DND-41 (cell line): ENCODE measurements around the gene CTSA.
A peak's percentile ranks its signal among the peaks of the same experiment; 100 is the strongest.

Source experiments
- ATAC-seq: fragments of 200-7000 bp; cut with Tn5 transposase; 3 replicates; pipeline ENCODE4 v1.9.1; 2021; ENCODE audit warnings: low read depth; ENCODE audit not compliant: insufficient read depth
- DNase-seq: peaks from one replicate; pipeline ENCODE4 v3.0.0-alpha.2; 2020
- H2AFZ ChIP-seq: 2 replicates; pipeline ENCODE4 v1.6.0; 2012; ENCODE audit warnings: low read depth, low read length
- H3K27ac ChIP-seq: 2 replicates; pipeline ENCODE4 v1.5.1; 2012; ENCODE audit warnings: low read length, inconsistent platforms
- H3K27me3 ChIP-seq: fragments of 200-600 bp; sonication (generic); 2 replicates; pipeline ENCODE4 v1.6.0; 2012; ENCODE audit warnings: low read length, mild to moderate bottlenecking, inconsistent platforms; ENCODE audit not compliant: insufficient read depth, poor library complexity
- H3K36me3 ChIP-seq: 2 replicates; pipeline ENCODE4 v1.5.1; 2012; ENCODE audit warnings: low read length, inconsistent platforms; ENCODE audit not compliant: insufficient read depth
- H3K4me1 ChIP-seq: 2 replicates; pipeline ENCODE4 v1.5.1; 2012; ENCODE audit warnings: mild to moderate bottlenecking, low read length; ENCODE audit not compliant: insufficient read depth
- H3K4me2 ChIP-seq: 2 replicates; pipeline ENCODE4 v1.6.0; 2012; ENCODE audit warnings: mild to moderate bottlenecking, moderate library complexity, low read length, inconsistent platforms; ENCODE audit not compliant: insufficient read depth
- H3K4me3 ChIP-seq, 2 experiments: fragments of 200-600 bp in 1 of 2; shearing (Covaris generic) in 1 of 2; 2 replicates each; pipeline ENCODE4 v1.5.1; 2012 to 2016; ENCODE audit warnings: inconsistent platforms in 2 of 2, low read length in 2 of 2, mild to moderate bottlenecking in 2 of 2, low read depth in 1 of 2, moderate library complexity in 1 of 2
- H3K79me2 ChIP-seq: 2 replicates; pipeline ENCODE4 v1.6.0; 2012; ENCODE audit warnings: low read length, inconsistent platforms; ENCODE audit not compliant: insufficient read depth
- H3K9ac ChIP-seq: 2 replicates; pipeline ENCODE4 v1.6.0; 2012; ENCODE audit warnings: low read depth, mild to moderate bottlenecking, inconsistent platforms, low read length, moderate library complexity
- H3K9me3 ChIP-seq: 2 replicates; pipeline ENCODE4 v1.5.1; 2012; ENCODE audit warnings: low read length, moderate library complexity, mild to moderate bottlenecking, inconsistent platforms; ENCODE audit not compliant: insufficient read depth, severe bottlenecking
- H4K20me1 ChIP-seq: 2 replicates; pipeline ENCODE4 v1.6.0; 2012; ENCODE audit warnings: low read length; ENCODE audit not compliant: insufficient read depth
- EZH2 ChIP-seq: IDR thresholded peaks from 3 replicates; pipeline ENCODE4 v1.6.1; 2012; ENCODE audit warnings: borderline replicate concordance, low read depth, mild to moderate bottlenecking, moderate library complexity, low read length, inconsistent platforms; ENCODE audit not compliant: severe bottlenecking
- TF ChIP-seq, protein P1 (sequence below): IDR thresholded peaks from 2 replicates; pipeline ENCODE4 v1.5.1; 2012; ENCODE audit warnings: borderline replicate concordance, low read length, moderate library complexity, mild to moderate bottlenecking; ENCODE audit not compliant: poor library complexity, severe bottlenecking; ENCODE audit errors: extremely low read depth

CTSA gene

DNA sequence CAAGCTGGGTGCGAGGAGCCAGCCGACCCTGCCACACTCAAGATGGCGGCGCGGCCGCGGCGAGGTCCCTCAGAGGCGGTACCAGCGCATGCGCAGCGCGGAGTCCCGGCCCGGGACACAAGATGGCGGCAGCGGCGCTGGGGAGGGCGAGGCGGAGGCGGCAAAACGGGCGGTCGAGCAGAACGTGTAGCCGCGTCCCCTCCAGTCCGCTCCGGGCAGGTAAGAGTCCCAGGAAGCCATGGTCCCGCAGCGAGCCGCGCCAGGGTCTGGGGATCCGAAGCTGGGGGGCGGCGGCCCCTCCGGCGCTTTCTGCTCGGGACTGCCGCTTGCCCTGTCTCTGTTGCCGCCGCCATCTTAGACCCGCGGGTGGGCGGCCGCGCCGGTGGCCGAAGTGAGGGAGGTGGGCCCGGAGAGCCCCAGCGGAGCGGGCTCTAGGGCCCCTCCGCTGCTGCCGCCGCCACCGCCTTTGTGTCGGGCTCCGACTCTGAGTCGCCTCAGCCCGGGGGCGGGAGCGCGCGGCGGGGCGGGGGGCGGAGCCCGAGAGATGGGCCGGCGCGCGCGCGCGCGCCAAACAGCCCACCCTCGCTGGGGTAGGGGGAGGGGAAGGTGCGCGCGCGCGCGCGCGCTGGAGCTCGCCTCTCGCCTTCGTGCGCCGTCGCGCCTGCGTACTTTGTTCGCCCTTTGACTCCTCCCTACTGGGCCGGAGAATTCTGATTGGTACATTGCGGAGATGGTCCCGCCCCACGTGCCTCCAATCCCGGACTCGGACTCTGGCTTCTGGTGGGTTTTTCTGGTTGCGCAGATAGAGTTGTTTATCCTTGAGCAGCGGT lies 43.7 kb downstream of the CTSA start, which contains the start of gene PCIF1:
Gene PCIF1, plus strand, starts transcription at position 98 of the 830 bp plus-strand sequence. CDS start 4,317 bp downstream, outside the sequence.
- peaks cover 57% of the 10 kb centered on the region for H3K79me2 ChIP-seq

DNA sequence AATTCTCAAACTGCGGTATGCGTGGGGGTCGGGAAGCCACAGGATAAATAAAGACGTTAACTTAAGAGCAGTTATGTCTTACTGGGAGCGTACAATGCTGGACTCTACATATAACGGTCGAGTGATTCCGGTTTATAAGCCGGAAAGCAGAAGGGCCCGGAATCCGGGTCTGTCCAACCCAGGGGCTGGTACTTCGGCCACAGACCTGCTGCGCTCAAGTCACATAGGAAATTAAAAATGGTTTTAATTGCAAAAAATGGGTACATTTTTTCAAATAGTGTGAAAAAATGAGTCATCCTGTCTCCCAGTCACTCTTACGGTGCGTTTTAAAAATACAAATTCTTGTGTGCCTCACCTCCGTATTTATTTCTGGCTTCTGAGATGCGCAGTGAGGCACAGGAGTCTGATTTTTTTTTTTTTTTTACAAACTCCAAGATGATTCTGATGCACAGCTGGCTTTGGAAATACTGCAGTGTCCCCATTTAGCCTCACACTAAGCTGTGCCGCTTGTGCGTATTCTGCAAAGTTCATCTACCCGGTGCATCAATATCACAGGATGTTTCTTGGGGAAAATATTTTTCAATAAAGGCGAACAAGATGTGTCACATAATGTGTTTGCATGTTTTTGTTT lies 44.4 kb downstream of the CTSA start:
- H2AFZ ChIP-seq: peak overlapping the region; percentile 73
- peak overlapping the region; percentile 93 to 97 for H3K4me3 ChIP-seq
- H3K9ac ChIP-seq: peak overlapping the region; percentile 100
- H3K36me3 ChIP-seq: peaks cover 43% of the 10 kb centered on the region
- no peaks in the 10 kb centered on the region for H3K9me3 ChIP-seq
- TF ChIP-seq EZH2: no peak
- TF ChIP-seq, protein P1, sequence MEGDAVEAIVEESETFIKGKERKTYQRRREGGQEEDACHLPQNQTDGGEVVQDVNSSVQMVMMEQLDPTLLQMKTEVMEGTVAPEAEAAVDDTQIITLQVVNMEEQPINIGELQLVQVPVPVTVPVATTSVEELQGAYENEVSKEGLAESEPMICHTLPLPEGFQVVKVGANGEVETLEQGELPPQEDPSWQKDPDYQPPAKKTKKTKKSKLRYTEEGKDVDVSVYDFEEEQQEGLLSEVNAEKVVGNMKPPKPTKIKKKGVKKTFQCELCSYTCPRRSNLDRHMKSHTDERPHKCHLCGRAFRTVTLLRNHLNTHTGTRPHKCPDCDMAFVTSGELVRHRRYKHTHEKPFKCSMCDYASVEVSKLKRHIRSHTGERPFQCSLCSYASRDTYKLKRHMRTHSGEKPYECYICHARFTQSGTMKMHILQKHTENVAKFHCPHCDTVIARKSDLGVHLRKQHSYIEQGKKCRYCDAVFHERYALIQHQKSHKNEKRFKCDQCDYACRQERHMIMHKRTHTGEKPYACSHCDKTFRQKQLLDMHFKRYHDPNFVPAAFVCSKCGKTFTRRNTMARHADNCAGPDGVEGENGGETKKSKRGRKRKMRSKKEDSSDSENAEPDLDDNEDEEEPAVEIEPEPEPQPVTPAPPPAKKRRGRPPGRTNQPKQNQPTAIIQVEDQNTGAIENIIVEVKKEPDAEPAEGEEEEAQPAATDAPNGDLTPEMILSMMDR: no peak
- no peaks in the 10 kb centered on the region for H3K27me3 ChIP-seq
- H3K79me2 ChIP-seq: peaks cover 57% of the 10 kb centered on the region
- no peak for DNase-seq
- peaks cover 38% of the 10 kb centered on the region for H4K20me1 ChIP-seq
- peak overlapping the region; percentile 91 for H3K27ac ChIP-seq
- peak overlapping the region; percentile 73 for H3K4me2 ChIP-seq
- no peak for ATAC-seq
- peaks cover 27% of the 10 kb centered on the region for H3K4me1 ChIP-seq

More for the DNA sequence above, 43.7 kb downstream of the CTSA start, which contains the start of gene PCIF1:
- Histone ChIP-seq H2AFZ (peak within 1 kb of the TSS; percentile 99), H3K4me2 (peak within 1 kb of the TSS; percentile 77), H3K36me3 (peaks cover 36% of the 10 kb centered on the region), H3K27ac (peak within 1 kb of the TSS; percentile 99), H3K9me3 (no peaks in the 10 kb centered on the region), H3K9ac (peak within 1 kb of the TSS; percentile 100), H3K4me1 (peaks cover 27% of the 10 kb centered on the region), H4K20me1 (peaks cover 38% of the 10 kb centered on the region), H3K4me3 (peak within 1 kb of the TSS; percentile 93 to 97), H3K27me3 (no peaks in the 10 kb centered on the region)
- TF ChIP-seq, protein P1: no peak
- no peak for TF ChIP-seq EZH2
- ATAC-seq (peak; percentile 79), DNase-seq (peak; percentile 99)

DNA sequence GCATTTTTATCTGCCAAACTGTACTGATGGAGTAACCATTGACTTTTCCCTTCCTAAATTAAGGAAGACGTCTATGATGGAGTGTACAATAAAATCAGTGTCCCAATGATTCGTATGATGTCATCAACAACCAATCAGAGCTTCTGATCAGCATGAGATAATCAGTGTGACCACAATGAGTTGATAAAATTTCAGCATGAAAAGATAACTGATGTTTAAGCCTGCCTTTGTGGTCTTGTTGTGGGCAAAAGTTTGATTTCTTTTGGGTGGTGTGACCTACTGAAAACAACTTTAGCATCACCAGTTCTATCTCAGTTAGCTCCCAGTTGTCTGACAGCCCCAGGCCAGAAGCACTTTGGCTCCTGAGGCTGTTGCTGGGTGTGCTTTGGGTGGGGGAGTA lies 46.6 kb downstream of the CTSA start:
- Histone ChIP-seq H2AFZ (no peak overlapping the region), H3K36me3 (peaks cover 58% of the 10 kb centered on the region), H3K4me2 (no peak overlapping the region), H4K20me1 (peaks cover 38% of the 10 kb centered on the region), H3K4me1 (peaks cover 27% of the 10 kb centered on the region), H3K9me3 (no peaks in the 10 kb centered on the region), H3K9ac (no peak overlapping the region), H3K4me3 (no peak overlapping the region), H3K79me2 (peaks cover 55% of the 10 kb centered on the region), H3K27ac (no peak overlapping the region), H3K27me3 (no peaks in the 10 kb centered on the region)
- no peak for TF ChIP-seq EZH2
- TF ChIP-seq, protein P1: no peak
- DNase-seq: no peak
- no peak for ATAC-seq
